PC-3 (cell line): ENCODE results near the gene L3MBTL2.

Source experiments
- CTCF ChIP-seq: fragments of 300-600 bp; sonication (generic); conservative IDR thresholded peaks from 2 replicates; pipeline ENCODE4 v1.5.1; 2017; ENCODE audit warnings: antibody characterized with exemption, low read depth, mild to moderate bottlenecking, low read length
- EZH2 ChIP-seq: fragments of 300-600 bp; sonication (generic); IDR thresholded peaks from one replicate; pipeline ENCODE4 v1.6.1; 2017; ENCODE audit warnings: antibody characterized with exemption, mild to moderate bottlenecking, low read length; ENCODE audit not compliant: unreplicated experiment

- no peak for TF ChIP-seq CTCF
- TF ChIP-seq EZH2, result no peak
Measured at GRCh38 chr22:41169157-41169556, 36.0 kb upstream of the L3MBTL2 start.
